Measurements from ENCODE around the gene HSH2D. TPM values are rescaled to one million over a fixed set of nuclear protein-coding genes. Genes with fewer than 3 reads are reported as not detected.

Gene HSH2D, protein sequence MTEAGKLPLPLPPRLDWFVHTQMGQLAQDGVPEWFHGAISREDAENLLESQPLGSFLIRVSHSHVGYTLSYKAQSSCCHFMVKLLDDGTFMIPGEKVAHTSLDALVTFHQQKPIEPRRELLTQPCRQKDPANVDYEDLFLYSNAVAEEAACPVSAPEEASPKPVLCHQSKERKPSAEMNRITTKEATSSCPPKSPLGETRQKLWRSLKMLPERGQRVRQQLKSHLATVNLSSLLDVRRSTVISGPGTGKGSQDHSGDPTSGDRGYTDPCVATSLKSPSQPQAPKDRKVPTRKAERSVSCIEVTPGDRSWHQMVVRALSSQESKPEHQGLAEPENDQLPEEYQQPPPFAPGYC
- total RNA-seq: 0.74 TPM

DNA sequence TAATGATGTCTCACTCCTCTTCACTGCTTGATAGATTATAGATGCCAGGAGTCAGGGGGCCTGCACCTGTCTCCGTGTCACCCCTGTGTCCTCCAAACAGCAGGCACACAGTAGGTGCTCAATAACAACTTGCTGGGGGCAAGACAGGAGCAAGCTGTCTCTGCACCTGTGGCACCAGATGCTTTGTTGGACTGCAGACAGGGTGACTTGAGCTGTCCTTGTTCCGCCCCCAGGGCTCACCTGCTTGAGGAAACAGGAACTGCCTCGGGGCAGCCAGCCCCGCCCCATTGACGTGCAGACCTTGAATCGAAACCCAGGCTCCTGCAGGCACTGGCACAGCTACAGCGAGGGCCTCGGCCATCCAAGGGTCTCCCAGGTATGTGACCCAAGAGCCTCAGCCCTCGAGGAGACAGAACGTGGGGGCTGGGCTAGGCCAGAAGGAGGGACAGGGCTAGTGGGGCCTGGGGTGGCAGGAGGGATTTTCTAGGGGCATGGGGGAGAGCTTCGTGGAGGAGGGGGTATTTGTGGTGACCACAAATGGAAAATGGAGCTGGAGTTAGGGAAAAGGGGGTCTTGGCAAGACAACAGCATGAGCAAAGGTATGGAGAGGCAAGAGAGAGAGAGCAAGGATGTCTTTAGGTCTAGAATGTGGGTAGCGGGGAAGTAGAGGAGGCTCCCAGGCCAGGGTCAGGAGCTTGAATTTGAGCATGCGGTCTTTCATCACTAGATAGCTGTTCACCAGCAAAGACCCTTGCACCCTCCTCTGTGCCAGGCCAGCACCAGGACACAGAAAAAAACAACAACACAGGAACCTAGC is at the start of gene HSH2D:
Gene HSH2D (plus strand): TSS at position 287 of the 817 bp plus-strand sequence. CDS start 5,066 bp downstream, outside the sequence.
- intact Hi-C loops (cut with DNase I): no loop called here
- Histone ChIP-seq H3K36me3 (no peaks in the 10 kb centered on the region), H3K27me3 (no peaks in the 10 kb centered on the region), H3K9me3 (no peaks in the 10 kb centered on the region), H3K27ac (no peak within 1 kb of the TSS), H3K4me1 (no peaks in the 10 kb centered on the region), H3K4me3 (peak within 1 kb of the TSS in 1 of 2 donors; percentile 26)
- DNase-seq (ENCODE audit: extremely low spot score in 2 of 2): no peak
- TF ChIP-seq POLR2AphosphoS5 (IDR thresholded peaks at IDR 0.05; ENCODE audit: insufficient read depth in 1 of 2, low read depth in 1 of 2) (no peak), POLR2A (IDR thresholded peaks at IDR 0.05) (no peak)
- TF ChIP-seq, protein P1, sequence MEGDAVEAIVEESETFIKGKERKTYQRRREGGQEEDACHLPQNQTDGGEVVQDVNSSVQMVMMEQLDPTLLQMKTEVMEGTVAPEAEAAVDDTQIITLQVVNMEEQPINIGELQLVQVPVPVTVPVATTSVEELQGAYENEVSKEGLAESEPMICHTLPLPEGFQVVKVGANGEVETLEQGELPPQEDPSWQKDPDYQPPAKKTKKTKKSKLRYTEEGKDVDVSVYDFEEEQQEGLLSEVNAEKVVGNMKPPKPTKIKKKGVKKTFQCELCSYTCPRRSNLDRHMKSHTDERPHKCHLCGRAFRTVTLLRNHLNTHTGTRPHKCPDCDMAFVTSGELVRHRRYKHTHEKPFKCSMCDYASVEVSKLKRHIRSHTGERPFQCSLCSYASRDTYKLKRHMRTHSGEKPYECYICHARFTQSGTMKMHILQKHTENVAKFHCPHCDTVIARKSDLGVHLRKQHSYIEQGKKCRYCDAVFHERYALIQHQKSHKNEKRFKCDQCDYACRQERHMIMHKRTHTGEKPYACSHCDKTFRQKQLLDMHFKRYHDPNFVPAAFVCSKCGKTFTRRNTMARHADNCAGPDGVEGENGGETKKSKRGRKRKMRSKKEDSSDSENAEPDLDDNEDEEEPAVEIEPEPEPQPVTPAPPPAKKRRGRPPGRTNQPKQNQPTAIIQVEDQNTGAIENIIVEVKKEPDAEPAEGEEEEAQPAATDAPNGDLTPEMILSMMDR (IDR thresholded peaks at IDR 0.05): no peak

DNA sequence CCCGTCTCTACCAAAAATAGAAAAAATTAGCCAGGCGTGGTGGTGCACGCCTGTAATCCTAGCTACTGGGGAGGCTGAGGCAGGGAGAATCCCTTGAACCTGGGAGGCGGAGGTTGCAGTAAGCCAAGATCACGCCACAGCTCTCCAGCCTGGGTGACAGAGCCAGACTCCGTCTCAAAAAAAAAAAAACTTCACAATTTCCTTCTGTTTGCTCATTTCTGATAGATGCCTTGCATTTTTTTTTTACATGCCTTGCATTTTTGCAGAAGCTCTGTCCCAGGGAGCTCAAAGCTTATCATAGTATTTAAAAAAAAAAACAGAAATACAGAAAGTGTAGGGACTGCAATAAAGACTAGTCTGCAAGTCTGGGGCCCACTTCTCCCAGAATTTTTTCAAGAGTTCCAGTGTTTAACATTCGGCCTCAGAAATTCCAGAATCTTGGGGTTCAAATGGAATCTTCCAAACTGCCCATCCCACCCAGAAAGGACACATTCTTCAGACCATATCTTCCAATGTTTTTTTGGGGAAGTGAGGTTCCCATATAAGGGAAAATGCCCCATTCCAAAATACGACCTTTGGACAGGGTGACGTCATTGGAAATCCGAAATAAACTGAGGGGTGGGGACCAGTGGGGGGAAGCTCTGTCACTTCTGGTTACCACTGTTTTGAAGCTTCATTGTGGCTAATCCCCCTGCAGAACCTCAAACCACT is 49.0 kb upstream of the HSH2D start:
- Histone ChIP-seq H3K27ac (no peak overlapping the region), H3K4me1 (peaks cover 35% of the 10 kb centered on the region), H3K9me3 (no peaks in the 10 kb centered on the region), H3K4me3 (no peak overlapping the region), H3K36me3 (peaks cover 5 to 98% of the 10 kb centered on the region in 2 donors), H3K27me3 (no peaks in the 10 kb centered on the region)
- intact Hi-C loops (cut with DNase I): no loop called here
- TF ChIP-seq POLR2A (IDR thresholded peaks at IDR 0.05) (no peak), POLR2AphosphoS5 (IDR thresholded peaks at IDR 0.05; ENCODE audit: insufficient read depth in 1 of 2, low read depth in 1 of 2) (no peak)
- TF ChIP-seq, protein P1 (IDR thresholded peaks at IDR 0.05): no peak
- no peak for DNase-seq (ENCODE audit: extremely low spot score in 2 of 2)

DNA sequence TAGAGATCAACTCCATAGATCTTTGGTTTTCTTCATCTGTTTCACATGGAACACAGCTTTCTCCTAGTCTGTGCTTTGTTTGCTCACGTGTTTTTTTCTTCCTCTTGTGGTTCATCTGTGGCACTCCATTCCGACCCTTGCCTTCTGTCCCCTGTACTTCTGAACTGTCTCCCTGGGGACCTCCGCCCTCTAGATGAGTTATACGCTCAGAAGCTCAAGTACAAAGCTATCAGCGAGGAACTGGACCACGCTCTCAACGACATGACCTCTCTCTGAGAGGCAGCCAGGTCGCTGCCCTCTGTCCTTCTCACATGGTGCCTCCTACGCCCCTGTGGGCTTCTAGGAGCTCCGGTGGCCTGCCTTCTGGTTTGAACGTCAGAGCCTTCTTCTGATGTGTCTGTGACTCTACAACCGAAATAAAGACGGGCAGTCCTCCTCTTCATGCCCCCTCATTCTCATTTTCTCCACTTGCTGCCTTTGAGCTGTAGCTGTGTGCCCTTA is 48.4 kb upstream of the HSH2D start:
- intact Hi-C loops (cut with DNase I): no loop called here
- Histone ChIP-seq H3K27me3 (no peaks in the 10 kb centered on the region), H3K4me3 (no peak overlapping the region), H3K27ac (no peak overlapping the region), H3K36me3 (peaks cover 5 to 98% of the 10 kb centered on the region in 2 donors), H3K9me3 (no peaks in the 10 kb centered on the region), H3K4me1 (peaks cover 35% of the 10 kb centered on the region)
- TF ChIP-seq, protein P1 (IDR thresholded peaks at IDR 0.05): no peak
- TF ChIP-seq POLR2AphosphoS5 (IDR thresholded peaks at IDR 0.05; ENCODE audit: insufficient read depth in 1 of 2, low read depth in 1 of 2): no peak
- TF ChIP-seq POLR2A (IDR thresholded peaks at IDR 0.05): no peak
- no peak for DNase-seq (ENCODE audit: extremely low spot score in 2 of 2)

DNA sequence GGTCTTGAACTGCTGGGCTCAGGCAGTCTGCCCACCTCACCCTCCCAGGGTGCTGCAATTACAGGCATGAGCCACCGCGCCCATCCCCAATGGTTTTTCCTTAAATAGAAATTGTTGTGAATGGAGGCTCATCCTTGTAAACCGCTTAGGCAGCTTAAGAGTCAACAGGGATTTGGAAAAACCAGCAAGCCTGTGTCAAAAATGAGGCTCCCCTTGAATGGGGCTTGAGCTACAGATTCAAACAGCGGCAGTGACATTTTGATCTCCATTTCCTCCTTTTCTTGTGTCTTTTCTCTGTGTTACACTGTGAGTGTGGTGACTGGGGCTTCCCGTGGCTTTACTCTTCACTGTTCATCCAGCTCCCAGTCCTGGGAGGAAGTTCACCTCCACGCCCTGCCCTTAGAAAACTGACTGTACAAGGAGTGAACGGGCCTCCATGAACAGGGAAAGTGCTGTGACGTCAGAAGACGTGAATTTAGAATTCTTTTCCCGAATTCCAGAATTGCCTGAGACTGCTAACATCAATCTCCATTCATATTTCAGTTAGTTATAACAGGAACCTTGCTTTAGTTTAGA is 47.1 kb upstream of the HSH2D start:
- no peak for DNase-seq (ENCODE audit: extremely low spot score in 2 of 2)
- intact Hi-C loops (cut with DNase I): no loop called here
- Histone ChIP-seq H3K4me1 (peaks cover 35% of the 10 kb centered on the region), H3K27me3 (no peaks in the 10 kb centered on the region), H3K4me3 (no peak overlapping the region), H3K9me3 (no peaks in the 10 kb centered on the region), H3K36me3 (peaks cover 5 to 96% of the 10 kb centered on the region in 2 donors), H3K27ac (peak overlapping the region; percentile 32)
- TF ChIP-seq POLR2A (IDR thresholded peaks at IDR 0.05): no peak
- TF ChIP-seq, protein P1 (IDR thresholded peaks at IDR 0.05): no peak
- TF ChIP-seq POLR2AphosphoS5 (IDR thresholded peaks at IDR 0.05; ENCODE audit: insufficient read depth in 1 of 2, low read depth in 1 of 2): no peak
